Astrocyte (in vitro differentiated cells and primary cell): ENCODE measurements around the gene NAALADL2. TPM values are rescaled to one million over a fixed set of nuclear protein-coding genes. Genes with fewer than 3 reads are reported as not detected.

Experiments
- DNase-seq: peaks from one replicate; pipeline ENCODE4 v3.0.0-alpha.2; 2010; ENCODE audit warnings: low read depth
- FAIRE-seq: peaks from 2 replicates; lab custom pipeline; 2011; peaks lifted over from hg19 to GRCh38; lab: Jason Lieb, UNC
- H2AFZ ChIP-seq: 2 replicates; pipeline ENCODE4 v1.6.0; 2012; ENCODE audit warnings: low read depth, low read length, inconsistent platforms
- H3K27ac ChIP-seq: 2 replicates; pipeline ENCODE4 v1.5.1; 2011; ENCODE audit warnings: low read depth, low read length, inconsistent platforms
- H3K27me3 ChIP-seq: 2 replicates; pipeline ENCODE4 v1.6.0; 2011; ENCODE audit warnings: low read length, inconsistent platforms; ENCODE audit not compliant: insufficient read depth
- H3K36me3 ChIP-seq: 2 replicates; pipeline ENCODE4 v1.5.1; 2011; ENCODE audit warnings: low read length, inconsistent platforms; ENCODE audit not compliant: insufficient read depth
- H3K4me1 ChIP-seq: 2 replicates; pipeline ENCODE4 v1.5.1; 2011; ENCODE audit warnings: low read length, inconsistent platforms; ENCODE audit not compliant: insufficient read depth
- H3K4me2 ChIP-seq: 2 replicates; pipeline ENCODE4 v1.6.0; 2012; ENCODE audit warnings: low read length, inconsistent platforms
- H3K4me3 ChIP-seq: 2 replicates; pipeline ENCODE4 v1.5.1; 2011; ENCODE audit warnings: low read depth, mild to moderate bottlenecking, low read length, inconsistent platforms; ENCODE audit not compliant: insufficient read depth
- H3K79me2 ChIP-seq: 2 replicates; pipeline ENCODE4 v1.6.0; 2012; ENCODE audit warnings: mild to moderate bottlenecking, low read length, inconsistent platforms; ENCODE audit not compliant: insufficient read depth
- H3K9ac ChIP-seq: 2 replicates; pipeline ENCODE4 v1.6.0; 2012; ENCODE audit warnings: mild to moderate bottlenecking, low read length, inconsistent platforms
- H3K9me3 ChIP-seq: 2 replicates; pipeline ENCODE4 v1.5.1; 2012; ENCODE audit warnings: low read depth, mild to moderate bottlenecking, low read length, inconsistent platforms; ENCODE audit not compliant: insufficient read depth
- H4K20me1 ChIP-seq: 2 replicates; pipeline ENCODE4 v1.6.0; 2012; ENCODE audit warnings: low read length, inconsistent platforms; ENCODE audit not compliant: insufficient read depth
- H3K27ac Mint-ChIP-seq: one replicate; pipeline ENCODE4 v1.8.0; 2021; ENCODE audit warnings: mild to moderate bottlenecking, mixed read lengths; ENCODE audit not compliant: unreplicated experiment
- H3K27me3 Mint-ChIP-seq: one replicate; pipeline ENCODE4 v1.8.0; 2021; ENCODE audit warnings: low read depth, mixed read lengths; ENCODE audit not compliant: unreplicated experiment
- H3K36me3 Mint-ChIP-seq: one replicate; pipeline ENCODE4 v1.8.0; 2021; ENCODE audit warnings: low read depth, mixed read lengths; ENCODE audit not compliant: unreplicated experiment
- H3K4me1 Mint-ChIP-seq: one replicate; pipeline ENCODE4 v1.8.0; 2021; ENCODE audit warnings: low read depth, mixed read lengths; ENCODE audit not compliant: unreplicated experiment
- H3K4me3 Mint-ChIP-seq: one replicate; pipeline ENCODE4 v1.8.0; 2021; ENCODE audit warnings: mild to moderate bottlenecking, moderate library complexity, mixed read lengths; ENCODE audit not compliant: unreplicated experiment
- H3K9me3 Mint-ChIP-seq: one replicate; pipeline ENCODE4 v1.8.0; 2021; ENCODE audit warnings: mild to moderate bottlenecking, mixed read lengths; ENCODE audit not compliant: unreplicated experiment
- EZH2 ChIP-seq: IDR thresholded peaks from 2 replicates; pipeline ENCODE4 v1.6.1; 2012; ENCODE audit warnings: mild to moderate bottlenecking, low read length, inconsistent platforms; ENCODE audit not compliant: insufficient read depth
- total RNA-seq: library from RNA; stranded (reverse); gene quantifications from 2 replicates; pipeline ENCODE4 v1.2.1, GENCODE V29; 2021
- TF ChIP-seq, protein P1 (sequence below): IDR thresholded peaks from 2 replicates; pipeline ENCODE4 v1.5.1; 2011; ENCODE audit warnings: low read depth, mild to moderate bottlenecking, inconsistent platforms, low read length, moderate library complexity; ENCODE audit not compliant: insufficient read depth

Gene NAALADL2
- total RNA-seq, 1 donor from 2014 or later, result 2.7 TPM

DNA sequence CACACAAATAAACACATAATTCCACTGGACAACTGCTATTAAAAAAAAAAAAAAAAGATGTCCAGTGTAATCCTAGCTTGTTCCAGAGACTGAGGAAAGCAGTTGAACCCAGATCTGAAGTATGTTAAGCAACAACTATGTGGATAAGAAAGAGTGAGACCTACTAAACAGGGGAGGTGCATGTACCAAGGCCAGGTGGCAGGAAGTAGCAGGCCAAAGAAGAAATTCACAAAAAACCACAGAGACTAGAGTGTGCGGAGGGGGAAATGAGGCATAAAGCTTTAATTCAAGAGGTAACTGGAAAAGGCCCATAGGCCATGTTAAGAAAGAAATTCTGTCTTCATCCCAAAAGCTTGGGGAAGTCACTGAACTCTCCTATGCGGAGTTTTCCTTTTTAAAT lies 490.0 kb downstream of the NAALADL2 start:
- Mint-ChIP-seq H3K36me3 (no peaks in the 10 kb centered on the region), H3K4me3 (no peak overlapping the region), H3K4me1 (peaks cover 4% of the 10 kb centered on the region), H3K9me3 (no peaks in the 10 kb centered on the region), H3K27me3 (no peaks in the 10 kb centered on the region), H3K27ac (no peak overlapping the region)
- Histone ChIP-seq H3K27ac (no peak overlapping the region), H3K9ac (no peak overlapping the region), H3K4me2 (no peak overlapping the region), H3K36me3 (no peaks in the 10 kb centered on the region), H3K9me3 (no peaks in the 10 kb centered on the region), H3K79me2 (no peaks in the 10 kb centered on the region), H3K4me1 (peaks cover 11% of the 10 kb centered on the region), H4K20me1 (no peaks in the 10 kb centered on the region), H2AFZ (no peak overlapping the region), H3K4me3 (no peak overlapping the region), H3K27me3 (no peaks in the 10 kb centered on the region)
- TF ChIP-seq EZH2, result no peak
- TF ChIP-seq, protein P1, sequence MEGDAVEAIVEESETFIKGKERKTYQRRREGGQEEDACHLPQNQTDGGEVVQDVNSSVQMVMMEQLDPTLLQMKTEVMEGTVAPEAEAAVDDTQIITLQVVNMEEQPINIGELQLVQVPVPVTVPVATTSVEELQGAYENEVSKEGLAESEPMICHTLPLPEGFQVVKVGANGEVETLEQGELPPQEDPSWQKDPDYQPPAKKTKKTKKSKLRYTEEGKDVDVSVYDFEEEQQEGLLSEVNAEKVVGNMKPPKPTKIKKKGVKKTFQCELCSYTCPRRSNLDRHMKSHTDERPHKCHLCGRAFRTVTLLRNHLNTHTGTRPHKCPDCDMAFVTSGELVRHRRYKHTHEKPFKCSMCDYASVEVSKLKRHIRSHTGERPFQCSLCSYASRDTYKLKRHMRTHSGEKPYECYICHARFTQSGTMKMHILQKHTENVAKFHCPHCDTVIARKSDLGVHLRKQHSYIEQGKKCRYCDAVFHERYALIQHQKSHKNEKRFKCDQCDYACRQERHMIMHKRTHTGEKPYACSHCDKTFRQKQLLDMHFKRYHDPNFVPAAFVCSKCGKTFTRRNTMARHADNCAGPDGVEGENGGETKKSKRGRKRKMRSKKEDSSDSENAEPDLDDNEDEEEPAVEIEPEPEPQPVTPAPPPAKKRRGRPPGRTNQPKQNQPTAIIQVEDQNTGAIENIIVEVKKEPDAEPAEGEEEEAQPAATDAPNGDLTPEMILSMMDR, result no peak
- FAIRE-seq, result no peak
- peak; percentile 75 for DNase-seq

DNA sequence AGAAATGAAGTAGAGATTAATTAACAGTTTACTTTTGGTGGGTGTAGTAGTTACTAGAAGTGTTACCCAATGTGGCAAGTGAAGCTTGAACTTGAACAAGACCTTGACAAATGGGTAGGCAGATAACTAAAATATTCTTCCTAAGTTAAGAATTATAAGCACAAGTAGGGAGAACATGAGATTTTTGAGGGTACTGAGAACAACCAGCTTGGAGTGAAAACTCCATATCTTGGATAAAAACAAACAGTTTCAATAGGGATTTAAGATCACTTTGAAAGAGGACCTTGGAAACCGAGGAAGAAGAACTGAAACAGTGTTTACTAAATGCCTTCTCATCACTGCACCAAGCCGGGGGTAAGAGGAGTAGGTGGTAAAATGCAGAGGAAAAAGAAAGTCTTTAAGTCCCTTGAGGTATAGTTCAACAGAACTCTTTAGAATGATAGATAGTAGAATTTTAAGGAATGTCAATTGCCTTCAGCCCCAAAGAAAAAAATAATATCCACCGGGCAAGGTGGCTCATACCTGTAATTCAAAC lies 496.7 kb downstream of the NAALADL2 start:
- no peak overlapping the region for H3K27ac Mint-ChIP-seq
- H4K20me1 ChIP-seq, result no peaks in the 10 kb centered on the region
- H3K79me2 ChIP-seq, result no peaks in the 10 kb centered on the region
- DNase-seq (no peak), FAIRE-seq (no peak)
- TF ChIP-seq, protein P1, result no peak
- no peak for TF ChIP-seq EZH2
- H3K36me3 Mint-ChIP-seq, result no peaks in the 10 kb centered on the region
- no peaks in the 10 kb centered on the region for H3K4me1 ChIP-seq
- no peak overlapping the region for H3K4me3 Mint-ChIP-seq
- H3K4me1 Mint-ChIP-seq, result no peaks in the 10 kb centered on the region
- no peak overlapping the region for H3K27ac ChIP-seq
- H3K27me3 ChIP-seq, result no peaks in the 10 kb centered on the region
- H3K9ac ChIP-seq, result no peak overlapping the region
- H2AFZ ChIP-seq, result no peak overlapping the region
- no peaks in the 10 kb centered on the region for H3K36me3 ChIP-seq
- no peak overlapping the region for H3K4me2 ChIP-seq
- no peak overlapping the region for H3K4me3 ChIP-seq
- no peaks in the 10 kb centered on the region for H3K9me3 ChIP-seq
- no peaks in the 10 kb centered on the region for H3K27me3 Mint-ChIP-seq
- no peaks in the 10 kb centered on the region for H3K9me3 Mint-ChIP-seq

DNA sequence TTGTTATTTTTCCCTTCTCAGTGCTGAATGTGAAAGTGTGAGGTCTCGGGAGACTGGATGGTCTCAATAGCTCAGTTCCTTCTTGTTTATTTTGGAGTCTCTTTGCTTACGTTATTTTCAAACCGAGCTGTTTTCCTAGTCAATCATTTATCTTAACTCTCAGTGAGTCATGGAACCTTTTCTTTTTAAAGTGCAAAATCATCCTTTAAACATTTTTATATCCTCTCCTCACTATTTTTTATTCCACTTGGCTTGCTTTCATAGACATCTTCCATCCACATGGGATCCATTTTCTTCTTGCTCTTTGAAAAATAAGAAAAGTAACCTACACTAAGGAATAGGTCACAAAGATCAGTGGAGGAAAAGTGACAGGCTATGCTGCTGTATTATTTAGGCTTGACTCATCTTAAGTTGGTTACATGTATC lies 497.8 kb downstream of the NAALADL2 start:
- Histone ChIP-seq H2AFZ (no peak overlapping the region), H3K4me3 (no peak overlapping the region), H3K27ac (peak overlapping the region; percentile 29), H3K4me1 (no peaks in the 10 kb centered on the region), H3K27me3 (no peaks in the 10 kb centered on the region), H4K20me1 (no peaks in the 10 kb centered on the region), H3K79me2 (no peaks in the 10 kb centered on the region), H3K4me2 (peak overlapping the region; percentile 33), H3K9ac (no peak overlapping the region), H3K36me3 (no peaks in the 10 kb centered on the region), H3K9me3 (no peaks in the 10 kb centered on the region)
- Mint-ChIP-seq H3K27ac (no peak overlapping the region), H3K4me1 (no peaks in the 10 kb centered on the region), H3K27me3 (no peaks in the 10 kb centered on the region), H3K9me3 (no peaks in the 10 kb centered on the region), H3K4me3 (no peak overlapping the region), H3K36me3 (no peaks in the 10 kb centered on the region)
- TF ChIP-seq, protein P1, result no peak
- no peak for TF ChIP-seq EZH2
- DNase-seq (peak; percentile 69), FAIRE-seq (no peak)
